SK-N-SH (cell line): ENCODE results near the gene DNAH6. TPM values are rescaled to one million over a fixed set of nuclear protein-coding genes. Genes with fewer than 3 reads are reported as not detected.

Source experiments
- CTCF ChIA-PET: fragments of 300-600, 350-600 bp; formaldehyde crosslinking; extraction: SDS; loops from one replicate; lab custom pipeline; 2021; lab: Yijun Ruan, JAX
- POLR2A ChIA-PET: fragments of 350-600 bp; sonication (Branson Sonifier 250); formaldehyde crosslinking; extraction: SDS; loops from one replicate; lab custom pipeline; 2020; ENCODE audit warnings: antibody characterized with exemption, inconsistent platforms; lab: Yijun Ruan, JAX
- DNase-seq: peaks from one replicate; pipeline ENCODE4 v3.0.0; 2012
- H2AFZ ChIP-seq: fragments of 200-600 bp; sonication (generic); 2 replicates; pipeline ENCODE4 v1.8.1; 2016; ENCODE audit warnings: antibody characterized with exemption, mild to moderate bottlenecking, low read depth
- H3F3A ChIP-seq: fragments of 200-600 bp; sonication (generic); replicated peaks from 2 replicates; pipeline ENCODE3; 2016; ENCODE audit warnings: antibody characterized with exemption, mild to moderate bottlenecking; ENCODE audit not compliant: insufficient read depth
- H3K27ac ChIP-seq, 2 experiments: fragments of 200-500 bp in 1 of 2; fragments of 200-600 bp in 1 of 2; sonication (Bioruptor generic) in 1 of 2; sonication (generic), shearing (Covaris generic) in 1 of 2; 2 replicates each; pipeline versions ENCODE4 v1.5.1 to v1.6.1; 2014 to 2016; ENCODE audit warnings: low read depth in 2 of 2, inconsistent platforms in 1 of 2, low read length in 1 of 2, mild to moderate bottlenecking in 1 of 2, mixed read lengths in 1 of 2
- H3K27me3 ChIP-seq: fragments of 200-600 bp; sonication (generic), shearing (Covaris generic); 2 replicates; pipeline ENCODE4 v1.6.1; 2016; ENCODE audit warnings: mixed run types; ENCODE audit not compliant: insufficient read depth
- H3K36me3 ChIP-seq, 2 experiments: fragments of 200-500 bp in 1 of 2; fragments of 200-600 bp in 1 of 2; sonication (Bioruptor generic) in 1 of 2; sonication (generic) in 1 of 2; replicated peaks in 1 of 2; 2 replicates each; pipeline versions ENCODE3 to v1.5.1; 2014 to 2016; ENCODE audit warnings: low read length in 1 of 2, mild to moderate bottlenecking in 1 of 2; ENCODE audit not compliant: insufficient read depth in 2 of 2, control insufficient read depth in 1 of 2
- H3K4me1 ChIP-seq, 2 experiments: fragments of 200-500 bp in 1 of 2; fragments of 200-600 bp in 1 of 2; sonication (Bioruptor generic) in 1 of 2; sonication (generic), shearing (Covaris generic) in 1 of 2; 2 replicates each; pipeline versions ENCODE4 v1.5.1 to v1.6.1; 2014 to 2016; ENCODE audit warnings: low read depth in 1 of 2, low read length in 1 of 2, mixed run types in 1 of 2; ENCODE audit not compliant: insufficient read depth in 2 of 2, control insufficient read depth in 1 of 2
- H3K4me2 ChIP-seq: fragments of 200-600 bp; sonication (generic), shearing (Covaris generic); 2 replicates; pipeline ENCODE4 v1.6.1; 2017; ENCODE audit warnings: mixed run types
- H3K4me3 ChIP-seq, 2 experiments: fragments of 200-500 bp in 1 of 2; fragments of 200-600 bp in 1 of 2; sonication (Bioruptor generic) in 1 of 2; sonication (generic), shearing (Covaris generic) in 1 of 2; 2 replicates each; pipeline versions ENCODE4 v1.5.1 to v1.8.1; 2014 to 2016; ENCODE audit warnings: low read depth in 2 of 2, inconsistent platforms in 1 of 2, low read length in 1 of 2, mild to moderate bottlenecking in 1 of 2, mixed read lengths in 1 of 2, moderate library complexity in 1 of 2
- H3K79me2 ChIP-seq: fragments of 200-600 bp; sonication (generic); 2 replicates; pipeline ENCODE4 v1.8.1; 2017; ENCODE audit warnings: mild to moderate bottlenecking; ENCODE audit not compliant: insufficient read depth
- H3K9ac ChIP-seq: fragments of 200-600 bp; sonication (generic); 2 replicates; pipeline ENCODE4 v1.6.1; 2017; ENCODE audit warnings: mixed run types
- H3K9me2 ChIP-seq: fragments of 200-600 bp; sonication (generic); 2 replicates; pipeline ENCODE4 v1.6.1; 2017; ENCODE audit warnings: mixed run types
- H3K9me3 ChIP-seq: fragments of 200-600 bp; sonication (generic); 2 replicates; pipeline ENCODE4 v1.6.1; 2017; ENCODE audit warnings: mixed run types, mild to moderate bottlenecking, moderate library complexity
- H4K20me1 ChIP-seq: fragments of 200-600 bp; sonication (generic); 2 replicates; pipeline ENCODE4 v1.6.1; 2017; ENCODE audit warnings: mild to moderate bottlenecking, mixed run types; ENCODE audit not compliant: insufficient read depth
- ELF1 ChIP-seq: IDR thresholded peaks from 2 replicates; pipeline ENCODE4 v1.4.0; 2012
- EP300 ChIP-seq, 2 experiments: IDR thresholded peaks; 2 replicates each; pipeline versions ENCODE4 v1.4.0 to v1.6.1; 2012; ENCODE audit warnings: borderline replicate concordance in 1 of 2, low read depth in 1 of 2, low read length in 1 of 2
- FOSL2 ChIP-seq: IDR thresholded peaks from 2 replicates; pipeline ENCODE4 v1.4.0; 2012; ENCODE audit warnings: low read depth, mild to moderate bottlenecking, moderate library complexity, borderline replicate concordance
- JUND ChIP-seq: IDR thresholded peaks from 2 replicates; pipeline ENCODE4 v1.4.0; 2012
- MXI1 ChIP-seq: IDR thresholded peaks from 2 replicates; pipeline ENCODE4 v1.6.1; 2012; ENCODE audit warnings: mild to moderate bottlenecking, low read depth, low read length, improper control_type of control experiment
- POLR2AphosphoS5 ChIP-seq: IDR thresholded peaks from 2 replicates; pipeline ENCODE4 v1.6.1; 2012; ENCODE audit warnings: low read depth, low read length
- RXRA ChIP-seq: IDR thresholded peaks from 2 replicates; pipeline ENCODE4 v1.4.0; 2012; ENCODE audit warnings: low read depth, mild to moderate bottlenecking, borderline replicate concordance
- SIN3A ChIP-seq: IDR thresholded peaks from 2 replicates; pipeline ENCODE4 v1.6.1; 2012; ENCODE audit warnings: low read depth, mild to moderate bottlenecking, low read length, moderate library complexity, borderline replicate concordance
- SMC3 ChIP-seq: IDR thresholded peaks from 2 replicates; pipeline ENCODE4 v1.6.1; 2012; ENCODE audit warnings: low read depth, low read length, improper control_type of control experiment
- TCF12 ChIP-seq: IDR thresholded peaks from 2 replicates; pipeline ENCODE4 v1.4.0; 2012
- USF2 ChIP-seq: fragments of 150-350 bp; IDR thresholded peaks from 2 replicates; pipeline ENCODE4 v1.6.1; 2017; ENCODE audit warnings: antibody characterized with exemption, low read length, low read depth, borderline replicate concordance
- ZBTB33 ChIP-seq: IDR thresholded peaks from 2 replicates; pipeline ENCODE4 v1.4.0; 2012; ENCODE audit warnings: low read depth, borderline replicate concordance
- WGBS: methylation state at CpG from one replicate; pipeline ENCODE4 v1.1.6; 2017; ENCODE audit warnings: low lambda C conversion rate; 5-methylcytosine and 5-hydroxymethylcytosine counted together
- polyA plus RNA-seq, 3 experiments: library from polyadenylated mRNA; depleted of rRNA; stranded (reverse); fragments of >200 nt; gene quantifications; 2 replicates each; pipeline ENCODE4 v1.2.3, GENCODE V29; 2012
- TF ChIP-seq, protein P1 (sequence below): IDR thresholded peaks from 2 replicates; pipeline ENCODE4 v1.6.1; 2012; ENCODE audit warnings: mild to moderate bottlenecking, low read depth, low read length, moderate library complexity
- TF ChIP-seq, protein P2 (sequence below): IDR thresholded peaks from 2 replicates; pipeline ENCODE4; 2012
- TF ChIP-seq, protein P3 (sequence below): fragments of 150-350 bp; IDR thresholded peaks from 2 replicates; pipeline ENCODE4 v1.6.1; 2016; ENCODE audit warnings: mild to moderate bottlenecking, low read depth, low read length
- TF ChIP-seq, protein P4 (sequence below): IDR thresholded peaks from 2 replicates; pipeline ENCODE4 v1.4.0; 2012; ENCODE audit warnings: low read depth, borderline replicate concordance
- TF ChIP-seq, protein P5 (sequence below): IDR thresholded peaks from 2 replicates; pipeline ENCODE4 v1.4.0; 2012; ENCODE audit warnings: low read depth

The DNAH6 gene
- polyA plus RNA-seq, 1 of the 3 experiments (the other 2 are of a cell fraction): 0.03 TPM

- H3K9me2 ChIP-seq: no peaks in the 10 kb centered on the region
- no peaks in the 10 kb centered on the region for H3K9me3 ChIP-seq
- H2AFZ ChIP-seq: no peak overlapping the region
- H3K4me1 ChIP-seq: no peaks in the 10 kb centered on the region
- POLR2A ChIA-PET: no interaction called here
- H4K20me1 ChIP-seq: no peaks in the 10 kb centered on the region
- no peaks in the 10 kb centered on the region for H3K79me2 ChIP-seq
- H3K4me2 ChIP-seq: no peak overlapping the region
- no peak overlapping the region for H3K9ac ChIP-seq
- TF ChIP-seq, protein P1, sequence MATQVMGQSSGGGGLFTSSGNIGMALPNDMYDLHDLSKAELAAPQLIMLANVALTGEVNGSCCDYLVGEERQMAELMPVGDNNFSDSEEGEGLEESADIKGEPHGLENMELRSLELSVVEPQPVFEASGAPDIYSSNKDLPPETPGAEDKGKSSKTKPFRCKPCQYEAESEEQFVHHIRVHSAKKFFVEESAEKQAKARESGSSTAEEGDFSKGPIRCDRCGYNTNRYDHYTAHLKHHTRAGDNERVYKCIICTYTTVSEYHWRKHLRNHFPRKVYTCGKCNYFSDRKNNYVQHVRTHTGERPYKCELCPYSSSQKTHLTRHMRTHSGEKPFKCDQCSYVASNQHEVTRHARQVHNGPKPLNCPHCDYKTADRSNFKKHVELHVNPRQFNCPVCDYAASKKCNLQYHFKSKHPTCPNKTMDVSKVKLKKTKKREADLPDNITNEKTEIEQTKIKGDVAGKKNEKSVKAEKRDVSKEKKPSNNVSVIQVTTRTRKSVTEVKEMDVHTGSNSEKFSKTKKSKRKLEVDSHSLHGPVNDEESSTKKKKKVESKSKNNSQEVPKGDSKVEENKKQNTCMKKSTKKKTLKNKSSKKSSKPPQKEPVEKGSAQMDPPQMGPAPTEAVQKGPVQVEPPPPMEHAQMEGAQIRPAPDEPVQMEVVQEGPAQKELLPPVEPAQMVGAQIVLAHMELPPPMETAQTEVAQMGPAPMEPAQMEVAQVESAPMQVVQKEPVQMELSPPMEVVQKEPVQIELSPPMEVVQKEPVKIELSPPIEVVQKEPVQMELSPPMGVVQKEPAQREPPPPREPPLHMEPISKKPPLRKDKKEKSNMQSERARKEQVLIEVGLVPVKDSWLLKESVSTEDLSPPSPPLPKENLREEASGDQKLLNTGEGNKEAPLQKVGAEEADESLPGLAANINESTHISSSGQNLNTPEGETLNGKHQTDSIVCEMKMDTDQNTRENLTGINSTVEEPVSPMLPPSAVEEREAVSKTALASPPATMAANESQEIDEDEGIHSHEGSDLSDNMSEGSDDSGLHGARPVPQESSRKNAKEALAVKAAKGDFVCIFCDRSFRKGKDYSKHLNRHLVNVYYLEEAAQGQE: no peak
- TF ChIP-seq JUND (no peak), EP300 (IDR thresholded peaks at IDR 0.05; ENCODE audit: borderline replicate concordance in 1 of 2, low read depth in 1 of 2, low read length in 1 of 2) (no peak), ZBTB33 (no peak), MXI1 (no peak), ELF1 (no peak), FOSL2 (no peak), POLR2AphosphoS5 (no peak), RXRA (no peak), USF2 (no peak), TCF12 (no peak), SMC3 (no peak), SIN3A (no peak)
- TF ChIP-seq, protein P2, sequence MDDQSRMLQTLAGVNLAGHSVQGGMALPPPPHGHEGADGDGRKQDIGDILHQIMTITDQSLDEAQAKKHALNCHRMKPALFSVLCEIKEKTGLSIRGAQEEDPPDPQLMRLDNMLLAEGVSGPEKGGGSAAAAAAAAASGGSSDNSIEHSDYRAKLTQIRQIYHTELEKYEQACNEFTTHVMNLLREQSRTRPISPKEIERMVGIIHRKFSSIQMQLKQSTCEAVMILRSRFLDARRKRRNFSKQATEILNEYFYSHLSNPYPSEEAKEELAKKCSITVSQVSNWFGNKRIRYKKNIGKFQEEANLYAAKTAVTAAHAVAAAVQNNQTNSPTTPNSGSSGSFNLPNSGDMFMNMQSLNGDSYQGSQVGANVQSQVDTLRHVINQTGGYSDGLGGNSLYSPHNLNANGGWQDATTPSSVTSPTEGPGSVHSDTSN: no peak
- TF ChIP-seq, protein P3, sequence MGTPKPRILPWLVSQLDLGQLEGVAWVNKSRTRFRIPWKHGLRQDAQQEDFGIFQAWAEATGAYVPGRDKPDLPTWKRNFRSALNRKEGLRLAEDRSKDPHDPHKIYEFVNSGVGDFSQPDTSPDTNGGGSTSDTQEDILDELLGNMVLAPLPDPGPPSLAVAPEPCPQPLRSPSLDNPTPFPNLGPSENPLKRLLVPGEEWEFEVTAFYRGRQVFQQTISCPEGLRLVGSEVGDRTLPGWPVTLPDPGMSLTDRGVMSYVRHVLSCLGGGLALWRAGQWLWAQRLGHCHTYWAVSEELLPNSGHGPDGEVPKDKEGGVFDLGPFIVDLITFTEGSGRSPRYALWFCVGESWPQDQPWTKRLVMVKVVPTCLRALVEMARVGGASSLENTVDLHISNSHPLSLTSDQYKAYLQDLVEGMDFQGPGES: no peak
- TF ChIP-seq, protein P4, sequence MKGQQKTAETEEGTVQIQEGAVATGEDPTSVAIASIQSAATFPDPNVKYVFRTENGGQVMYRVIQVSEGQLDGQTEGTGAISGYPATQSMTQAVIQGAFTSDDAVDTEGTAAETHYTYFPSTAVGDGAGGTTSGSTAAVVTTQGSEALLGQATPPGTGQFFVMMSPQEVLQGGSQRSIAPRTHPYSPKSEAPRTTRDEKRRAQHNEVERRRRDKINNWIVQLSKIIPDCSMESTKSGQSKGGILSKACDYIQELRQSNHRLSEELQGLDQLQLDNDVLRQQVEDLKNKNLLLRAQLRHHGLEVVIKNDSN: no peak
- TF ChIP-seq, protein P5, sequence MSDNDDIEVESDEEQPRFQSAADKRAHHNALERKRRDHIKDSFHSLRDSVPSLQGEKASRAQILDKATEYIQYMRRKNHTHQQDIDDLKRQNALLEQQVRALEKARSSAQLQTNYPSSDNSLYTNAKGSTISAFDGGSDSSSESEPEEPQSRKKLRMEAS: no peak
- 41% methylated on average over 4 of the region's 4 CpGs for WGBS
- no peak overlapping the region for H3K27ac ChIP-seq
- CTCF ChIA-PET: no interaction called here
- no peaks in the 10 kb centered on the region for H3K36me3 ChIP-seq
- no peaks in the 10 kb centered on the region for H3K27me3 ChIP-seq
- DNase-seq: no peak
- no peak overlapping the region for H3K4me3 ChIP-seq
- no peaks in the 10 kb centered on the region for H3F3A ChIP-seq
These were observed 11.1 kb downstream of the DNAH6 start for GRCh38 chr2:84527137-84528129.
